Type B pancreatic cell (in vitro differentiated cells): ENCODE data around the gene EIF4E2. TPM values are rescaled to one million over a fixed set of nuclear protein-coding genes. Genes with fewer than 3 reads are reported as not detected.

Experiments
- DNase-seq: peaks from one replicate; pipeline ENCODE4 v3.0.0; 2021; ENCODE audit warnings: mixed read lengths; ENCODE audit not compliant: unreplicated experiment; ENCODE audit errors: extremely low spot score
- H3K27ac Mint-ChIP-seq: 2 replicates; pipeline ENCODE4 v1.8.0; 2021; ENCODE audit warnings: mild to moderate bottlenecking, mixed read lengths
- H3K27me3 Mint-ChIP-seq: 2 replicates; pipeline ENCODE4 v1.8.0; 2021; ENCODE audit warnings: mixed read lengths
- H3K36me3 Mint-ChIP-seq: 2 replicates; pipeline ENCODE4 v1.8.0; 2021; ENCODE audit warnings: mixed read lengths
- H3K4me1 Mint-ChIP-seq: one replicate; pipeline ENCODE4 v1.8.0; 2021; ENCODE audit warnings: mixed read lengths; ENCODE audit not compliant: unreplicated experiment
- H3K4me3 Mint-ChIP-seq: 2 replicates; pipeline ENCODE4 v1.8.0; 2021; ENCODE audit warnings: mild to moderate bottlenecking, mixed read lengths
- H3K9me3 Mint-ChIP-seq: 2 replicates; pipeline ENCODE4 v1.8.0; 2021; ENCODE audit warnings: mixed read lengths
- total RNA-seq: library from RNA; stranded (reverse); gene quantifications from 2 replicates; pipeline ENCODE4 v1.2.1, GENCODE V29; 2021; ENCODE audit warnings: low replicate concordance
- TF ChIP-seq, protein P1 (sequence below): fragments of 200-600 bp; sonication (generic); conservative IDR thresholded peaks from 2 replicates; pipeline ENCODE4 v1.5.0; 2021; ENCODE audit warnings: antibody characterized with exemption, mild to moderate bottlenecking

EIF4E2 gene
- total RNA-seq, 1 donor from 2014 or later = 77.1 TPM

DNA sequence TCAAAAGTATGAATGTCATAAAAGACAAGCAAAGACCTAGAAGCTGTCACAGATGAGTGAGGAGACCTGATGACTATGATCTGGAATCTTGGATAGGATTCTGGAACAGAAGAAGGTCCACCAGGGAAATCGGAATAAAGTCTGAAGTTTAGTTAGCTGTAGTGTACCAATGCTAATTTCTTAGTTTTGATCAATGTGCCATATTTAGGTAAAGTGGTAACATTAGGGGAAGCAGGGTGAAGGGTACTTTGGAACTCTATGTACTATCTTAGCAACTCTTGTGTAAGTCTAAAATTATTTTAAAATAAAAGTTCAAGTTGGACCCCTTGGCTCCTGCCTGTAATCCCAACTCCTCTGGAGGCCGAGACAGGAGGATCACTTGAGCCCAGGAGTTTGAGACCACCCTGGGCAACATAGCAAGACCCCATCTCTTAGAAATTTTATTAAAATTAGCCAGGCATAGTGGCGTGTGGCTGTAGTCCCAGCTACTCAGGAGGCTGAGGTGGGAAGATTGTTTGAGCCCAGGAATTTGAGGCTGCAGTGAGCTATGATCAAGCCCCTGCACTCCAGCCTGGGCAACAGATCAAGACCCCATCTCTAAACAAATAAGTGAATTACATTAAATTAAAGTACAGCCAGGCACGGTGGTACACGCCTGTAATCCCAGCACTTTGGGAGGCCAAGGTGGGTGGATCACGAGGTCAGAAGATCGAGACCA, 47.0 kb downstream of the EIF4E2 start:
- Mint-ChIP-seq H3K4me3 (no peak overlapping the region), H3K9me3 (no peaks in the 10 kb centered on the region), H3K36me3 (no peaks in the 10 kb centered on the region), H3K27ac (no peak overlapping the region), H3K4me1 (no peaks in the 10 kb centered on the region), H3K27me3 (no peaks in the 10 kb centered on the region)
- TF ChIP-seq, protein P1, sequence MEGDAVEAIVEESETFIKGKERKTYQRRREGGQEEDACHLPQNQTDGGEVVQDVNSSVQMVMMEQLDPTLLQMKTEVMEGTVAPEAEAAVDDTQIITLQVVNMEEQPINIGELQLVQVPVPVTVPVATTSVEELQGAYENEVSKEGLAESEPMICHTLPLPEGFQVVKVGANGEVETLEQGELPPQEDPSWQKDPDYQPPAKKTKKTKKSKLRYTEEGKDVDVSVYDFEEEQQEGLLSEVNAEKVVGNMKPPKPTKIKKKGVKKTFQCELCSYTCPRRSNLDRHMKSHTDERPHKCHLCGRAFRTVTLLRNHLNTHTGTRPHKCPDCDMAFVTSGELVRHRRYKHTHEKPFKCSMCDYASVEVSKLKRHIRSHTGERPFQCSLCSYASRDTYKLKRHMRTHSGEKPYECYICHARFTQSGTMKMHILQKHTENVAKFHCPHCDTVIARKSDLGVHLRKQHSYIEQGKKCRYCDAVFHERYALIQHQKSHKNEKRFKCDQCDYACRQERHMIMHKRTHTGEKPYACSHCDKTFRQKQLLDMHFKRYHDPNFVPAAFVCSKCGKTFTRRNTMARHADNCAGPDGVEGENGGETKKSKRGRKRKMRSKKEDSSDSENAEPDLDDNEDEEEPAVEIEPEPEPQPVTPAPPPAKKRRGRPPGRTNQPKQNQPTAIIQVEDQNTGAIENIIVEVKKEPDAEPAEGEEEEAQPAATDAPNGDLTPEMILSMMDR = no peak
- no peak for DNase-seq

DNA sequence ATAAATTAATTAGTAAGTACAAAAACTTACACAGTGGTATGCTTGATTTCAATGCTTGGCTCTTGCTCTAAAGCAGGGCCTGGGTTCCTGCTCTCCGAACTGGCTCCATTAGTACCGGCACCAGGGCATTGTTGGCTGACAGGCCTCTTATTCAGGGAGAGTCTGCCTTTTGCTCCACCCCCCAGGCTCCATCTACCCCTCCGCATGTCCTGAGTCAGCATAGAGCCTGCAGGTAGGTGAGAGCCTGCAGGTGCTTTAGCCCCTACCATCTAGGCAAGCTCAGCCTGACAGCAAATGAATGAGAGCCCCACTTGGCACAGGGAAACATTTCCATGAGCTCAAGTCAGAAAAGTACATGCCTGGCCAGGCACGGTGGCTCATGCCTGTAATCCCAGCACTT, 47.8 kb downstream of the EIF4E2 start:
- Mint-ChIP-seq H3K36me3 (no peaks in the 10 kb centered on the region), H3K9me3 (no peaks in the 10 kb centered on the region), H3K27ac (no peak overlapping the region), H3K4me3 (no peak overlapping the region), H3K27me3 (no peaks in the 10 kb centered on the region), H3K4me1 (no peaks in the 10 kb centered on the region)
- no peak for DNase-seq
- TF ChIP-seq, protein P1 = no peak

DNA sequence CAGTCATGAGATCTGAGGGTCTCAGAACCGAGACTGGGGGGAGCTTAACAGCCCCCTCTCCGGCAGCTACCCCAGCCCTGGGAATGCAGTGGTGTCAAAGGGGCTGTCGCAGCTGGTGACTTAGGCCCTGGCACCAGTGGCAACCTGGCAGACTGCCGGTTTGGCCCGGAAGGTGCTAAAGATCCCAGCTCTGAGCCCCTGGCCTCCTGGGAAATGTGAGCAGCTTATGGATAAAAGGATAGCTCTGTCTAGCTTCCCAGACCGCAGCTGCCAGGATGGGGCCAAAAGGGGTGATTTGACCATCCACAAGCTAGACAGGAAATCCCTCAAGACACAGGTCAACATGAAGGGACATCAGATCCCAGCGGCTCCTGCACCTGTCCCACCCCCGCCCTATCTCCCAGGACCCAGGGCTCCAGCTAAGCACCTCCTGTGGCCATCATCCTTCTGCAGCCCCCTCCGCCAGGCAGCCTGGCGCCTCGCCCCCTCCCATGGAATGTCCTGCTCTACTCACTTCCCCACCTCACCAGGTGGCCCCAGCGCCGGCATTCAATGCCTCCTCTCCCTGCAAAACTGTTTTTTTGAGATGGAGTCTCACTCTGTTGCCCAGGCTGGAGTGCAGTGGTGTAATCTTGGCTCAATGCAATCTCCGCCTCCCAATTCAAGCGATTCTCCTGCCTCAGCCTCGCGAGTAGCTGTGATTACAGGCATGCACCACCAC, 49.7 kb downstream of the EIF4E2 start:
- Mint-ChIP-seq H3K27ac (no peak overlapping the region), H3K9me3 (no peaks in the 10 kb centered on the region), H3K4me1 (no peaks in the 10 kb centered on the region), H3K36me3 (no peaks in the 10 kb centered on the region), H3K4me3 (no peak overlapping the region), H3K27me3 (peaks cover 11% of the 10 kb centered on the region)
- TF ChIP-seq, protein P1 = no peak
- DNase-seq = no peak

- no peak for DNase-seq
- TF ChIP-seq, protein P1 = no peak
- Mint-ChIP-seq H3K4me3 (no peak overlapping the region), H3K9me3 (no peaks in the 10 kb centered on the region), H3K36me3 (no peaks in the 10 kb centered on the region), H3K27me3 (peaks cover 15% of the 10 kb centered on the region), H3K4me1 (peaks cover 5% of the 10 kb centered on the region), H3K27ac (no peak overlapping the region)
Measured at GRCh38 chr2:232603283-232603682, 52.8 kb downstream of the EIF4E2 start.

GRCh38 chr2:232604535-232604934, 54.0 kb downstream of the EIF4E2 start:
- H3K27ac Mint-ChIP-seq = no peak overlapping the region
- H3K4me3 Mint-ChIP-seq = no peak overlapping the region
- TF ChIP-seq, protein P1 = no peak
- H3K36me3 Mint-ChIP-seq = no peaks in the 10 kb centered on the region
- H3K4me1 Mint-ChIP-seq = peaks cover 5% of the 10 kb centered on the region
- peaks cover 15% of the 10 kb centered on the region for H3K27me3 Mint-ChIP-seq
- H3K9me3 Mint-ChIP-seq = no peaks in the 10 kb centered on the region
- DNase-seq = no peak
